ENCODE results near the gene PITPNM3. TPM values are rescaled to one million over a fixed set of nuclear protein-coding genes. Genes with fewer than 3 reads are reported as not detected.

The PITPNM3 gene
- total RNA-seq, 1 experiment from 2014 or later = 4.2 TPM

DNA sequence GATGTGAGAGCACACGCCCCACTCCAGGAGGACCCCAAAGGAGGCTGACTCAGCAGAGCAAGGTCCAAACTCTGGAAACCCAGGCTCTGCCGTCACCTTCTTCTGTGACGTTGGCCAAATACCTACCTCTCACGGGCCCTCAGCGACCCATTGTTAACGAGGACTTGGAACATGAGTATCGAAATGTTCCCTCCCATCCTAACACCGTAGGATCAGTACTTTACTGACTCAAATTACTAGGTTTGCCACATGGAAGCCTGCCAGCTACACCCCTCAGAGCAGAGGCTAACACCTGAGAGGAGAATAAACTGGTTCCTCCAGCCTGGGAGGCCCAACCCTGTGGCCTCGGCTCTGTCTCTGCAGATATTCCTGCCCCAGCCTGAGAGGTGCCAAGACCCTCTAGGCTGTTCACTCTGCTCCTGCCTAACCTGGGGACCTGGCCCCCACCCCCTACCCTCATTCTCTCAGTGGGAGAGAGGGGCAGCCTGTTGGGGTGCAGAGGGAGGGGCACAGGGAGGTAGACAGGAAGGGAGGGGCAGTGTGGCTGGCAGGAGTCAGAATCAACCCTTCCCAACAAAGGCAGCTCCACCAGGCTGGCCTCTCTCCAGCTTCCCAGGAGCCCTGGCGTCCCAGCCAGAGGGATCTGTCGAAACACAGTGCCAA is 4.4 kb downstream of the PITPNM3 start:
- no peaks in the 10 kb centered on the region for H3K9me3 ChIP-seq (ENCODE audit: control insufficient read depth in 1 of 2, insufficient read depth in 1 of 2, low read depth in 1 of 2, low read length in 2 of 2)
- H3K36me3 ChIP-seq (ENCODE audit: control insufficient read depth in 1 of 2, insufficient read depth in 2 of 2, low read length in 2 of 2) = no peaks in the 10 kb centered on the region
- no peak for DNase-seq (ENCODE audit: low read depth, low spot score)
- no peaks in the 10 kb centered on the region for H4K20me1 ChIP-seq (ENCODE audit: insufficient read depth)
- intact Hi-C loops (cut with micrococcal nuclease) = no loop called here
- no peak overlapping the region for H2AFZ ChIP-seq (ENCODE audit: low read depth, low read length, poor library complexity, severe bottlenecking)
- peak; percentile 51; the same call in 1 of the 2 replicates for ATAC-seq
- peak overlapping the region; percentile 61 for H3K27ac ChIP-seq (ENCODE audit: low read depth, low read length)
- H3K4me3 ChIP-seq (replicated peaks in 1 of 2; ENCODE audit: low read depth in 1 of 2, low read length in 2 of 2) = 0 out of 4 replicates have a peak overlapping the region, but pooled peaks of 1 of the 2 experiments have one; percentile 5
- ChIA-PET RAD21 (ENCODE audit: low non-redundant PET in 1 of 2, low total read pairs in 2 of 2, uncharacterized antibody in 2 of 2, unreplicated experiment in 2 of 2) (interaction anchor here in 1 of 2 experiments (0.7 kb wide), 1 partner anchor 95 kb away, joined by 3 read pairs; no protein-coding TSS in a partner anchor), CTCF (interaction anchor here (1.4 kb wide), 1 partner anchor 79 kb away, joined by 3 read pairs; no protein-coding TSS in a partner anchor), POLR2A (no interaction called here)
- no peaks in the 10 kb centered on the region for H3K9me2 ChIP-seq (ENCODE audit: insufficient read depth)
- H3K9ac ChIP-seq (ENCODE audit: low read length) = peak overlapping the region; percentile 51
- peak overlapping the region; percentile 71 for H3K4me2 ChIP-seq (ENCODE audit: low read length)
- TF ChIP-seq ELF1 (IDR thresholded peaks at IDR 0.05; ENCODE audit: borderline replicate concordance, low read depth) (no peak), EZH2phosphoT487 (IDR thresholded peaks at IDR 0.05; ENCODE audit: borderline replicate concordance) (no peak), CEBPB (IDR thresholded peaks at IDR 0.05; ENCODE audit: low read depth) (no peak), SP1 (IDR thresholded peaks at IDR 0.05; ENCODE audit: low read depth) (peak; percentile 70), MAX (IDR thresholded peaks at IDR 0.05) (peak; percentile 48; the same call in 1 of the 2 replicates), POLR2AphosphoS5 (IDR thresholded peaks at IDR 0.05; ENCODE audit: low read depth, low read length) (no peak)
- H3K79me2 ChIP-seq (ENCODE audit: insufficient read depth, low read length) = no peaks in the 10 kb centered on the region
- peaks cover 27 to 48% of the 10 kb centered on the region in 2 experiments for H3K4me1 ChIP-seq (ENCODE audit: control insufficient read depth in 1 of 2, insufficient read depth in 2 of 2, low read length in 2 of 2)
- no TSS peak for BruUV-seq (replicated peaks)
- no peaks in the 10 kb centered on the region for H3K27me3 ChIP-seq (ENCODE audit: insufficient read depth, low read length)

GRCh38 chr17:6551356-6551755 is 5.0 kb downstream of the PITPNM3 start:
- H3K4me3 ChIP-seq (replicated peaks in 1 of 2; ENCODE audit: low read depth in 1 of 2, low read length in 2 of 2) = no peak overlapping the region
- H4K20me1 ChIP-seq (ENCODE audit: insufficient read depth) = no peaks in the 10 kb centered on the region
- no peak overlapping the region for H2AFZ ChIP-seq (ENCODE audit: low read depth, low read length, poor library complexity, severe bottlenecking)
- peaks cover 24 to 44% of the 10 kb centered on the region in 2 experiments for H3K4me1 ChIP-seq (ENCODE audit: control insufficient read depth in 1 of 2, insufficient read depth in 2 of 2, low read length in 2 of 2)
- H3K9ac ChIP-seq (ENCODE audit: low read length) = no peak overlapping the region
- BruUV-seq (replicated peaks) = no TSS peak
- POLR2A ChIA-PET = no interaction called here
- no peaks in the 10 kb centered on the region for H3K36me3 ChIP-seq (ENCODE audit: control insufficient read depth in 1 of 2, insufficient read depth in 2 of 2, low read length in 2 of 2)
- DNase-seq (ENCODE audit: low read depth, low spot score) = no peak
- intact Hi-C loops (cut with micrococcal nuclease) = no loop called here
- H3K4me2 ChIP-seq (ENCODE audit: low read length) = no peak overlapping the region; the same call in 1 of the 2 replicates
- H3K27me3 ChIP-seq (ENCODE audit: insufficient read depth, low read length) = no peaks in the 10 kb centered on the region
- no peaks in the 10 kb centered on the region for H3K9me2 ChIP-seq (ENCODE audit: insufficient read depth)
- no peak overlapping the region for H3K27ac ChIP-seq (ENCODE audit: low read depth, low read length)
- TF ChIP-seq EZH2 (IDR thresholded peaks at IDR 0.05) = no peak
- no peak for TF ChIP-seq FOSL1 (IDR thresholded peaks at IDR 0.05; ENCODE audit: low read depth)
- no peak for TF ChIP-seq SIN3A (IDR thresholded peaks at IDR 0.05; ENCODE audit: low read depth)
- no peak for TF ChIP-seq YY1 (IDR thresholded peaks at IDR 0.05; ENCODE audit: extremely low read depth, insufficient replicate concordance, low read depth, low read length)
- TF ChIP-seq TCF7L2 (IDR thresholded peaks at IDR 0.05; ENCODE audit: borderline replicate concordance, extremely low read depth, insufficient read depth, insufficient read length) = no peak
- TF ChIP-seq RAD21 (IDR thresholded peaks at IDR 0.05; ENCODE audit: low read depth) = no peak
- no peak for TF ChIP-seq SP1 (IDR thresholded peaks at IDR 0.05; ENCODE audit: low read depth)
- TF ChIP-seq EZH2phosphoT487 (IDR thresholded peaks at IDR 0.05; ENCODE audit: borderline replicate concordance) = no peak
- no peak for TF ChIP-seq ZFX (IDR thresholded peaks at IDR 0.05)
- TF ChIP-seq SRF (IDR thresholded peaks at IDR 0.05; ENCODE audit: low read depth) = no peak
- no peak for TF ChIP-seq MAX (IDR thresholded peaks at IDR 0.05)
- no peak for TF ChIP-seq ZNF274 (IDR thresholded peaks at IDR 0.05; ENCODE audit: low read depth, low read length)
- no peak for TF ChIP-seq CTCF (IDR thresholded peaks at IDR 0.05 in 2 of 3, conservative IDR thresholded peaks at IDR 0.05 in 1 of 3; ENCODE audit: borderline replicate concordance in 1 of 3, insufficient read depth in 1 of 3, low read depth in 2 of 3, low read length in 2 of 3)
- TF ChIP-seq CEBPB (IDR thresholded peaks at IDR 0.05; ENCODE audit: low read depth) = no peak
- TF ChIP-seq POLR2AphosphoS5 (IDR thresholded peaks at IDR 0.05; ENCODE audit: low read depth, low read length) = no peak
- CTCF ChIA-PET = interaction anchor here (1.4 kb wide), 1 partner anchor 78 kb away, joined by 3 read pairs; no protein-coding TSS in a partner anchor
- no peaks in the 10 kb centered on the region for H3K79me2 ChIP-seq (ENCODE audit: insufficient read depth, low read length)
- no peaks in the 10 kb centered on the region for H3K9me3 ChIP-seq (ENCODE audit: control insufficient read depth in 1 of 2, insufficient read depth in 1 of 2, low read depth in 1 of 2, low read length in 2 of 2)
- RAD21 ChIA-PET (ENCODE audit: low non-redundant PET in 1 of 2, low total read pairs in 2 of 2, uncharacterized antibody in 2 of 2, unreplicated experiment in 2 of 2) = no interaction called here
- no peak for ATAC-seq

Measured in HCT116 (cell line).